Activated T-cell treated with anti-CD3 and anti-CD28 coated beads, Interleukin-2, amount 50 U/mL, for 72 hours (primary cell): ENCODE data around the gene CASP8AP2. TPM values are rescaled to one million over a fixed set of nuclear protein-coding genes. Genes with fewer than 3 reads are reported as not detected.

Experiments used
- ATAC-seq, 2 donors: fragments of 150-1000 bp; cut with Tn5 transposase; replicated peaks in 1 of 2; 2 replicates each; pipeline ENCODE4 v1.10.0; 2021; ENCODE audit warnings: moderate library complexity in 2 of 2, mild to moderate bottlenecking in 1 of 2
- DNase-seq, 2 donors: peaks; one replicate each; pipeline ENCODE4 v3.0.0; 2021 to 2022; ENCODE audit warnings: mixed read lengths in 1 of 2
- H3K27ac Mint-ChIP-seq: one replicate; pipeline ENCODE4 v1.8.0; 2022; ENCODE audit warnings: mild to moderate bottlenecking, moderate library complexity, mixed read lengths
- H3K27me3 Mint-ChIP-seq: one replicate; pipeline ENCODE4 v1.8.0; 2022; ENCODE audit warnings: low read depth, mixed read lengths
- H3K36me3 Mint-ChIP-seq, 2 donors: one replicate each; pipeline ENCODE4 v1.8.0; 2022; ENCODE audit warnings: mixed read lengths in 2 of 2, mild to moderate bottlenecking in 1 of 2; ENCODE audit not compliant: insufficient read depth in 2 of 2
- H3K4me1 Mint-ChIP-seq: one replicate; pipeline ENCODE4 v1.8.0; 2022; ENCODE audit warnings: low read depth, mixed read lengths
- H3K4me3 Mint-ChIP-seq, 2 donors: one replicate each; pipeline ENCODE4 v1.8.0; 2022; ENCODE audit warnings: mild to moderate bottlenecking in 2 of 2, mixed read lengths in 2 of 2, moderate library complexity in 2 of 2
- H3K9me3 Mint-ChIP-seq, 2 donors: one replicate each; pipeline ENCODE4 v1.8.0; 2022; ENCODE audit warnings: mixed read lengths in 2 of 2
- total RNA-seq, 2 donors: library from RNA; stranded (reverse); gene quantifications; one replicate each; pipeline ENCODE4 v1.2.3, GENCODE V29; 2022

Gene CASP8AP2
- total RNA-seq, 2 donors from 2014 or later = 27.2 to 36.1 TPM

- Mint-ChIP-seq H3K27ac (no peak overlapping the region), H3K4me1 (no peaks in the 10 kb centered on the region), H3K27me3 (no peaks in the 10 kb centered on the region), H3K9me3 (peaks cover 6 to 15% of the 10 kb centered on the region in 2 donors), H3K4me3 (no peak overlapping the region), H3K36me3 (peaks cover 9 to 10% of the 10 kb centered on the region in 2 donors)
- DNase-seq = no peak
- ATAC-seq = peak in 1 of 2 donors; percentile 18
These were observed 87.5 kb downstream of the CASP8AP2 start for GRCh38 chr6:89917216-89917615.

- no peaks in the 10 kb centered on the region for H3K4me1 Mint-ChIP-seq
- H3K4me3 Mint-ChIP-seq = no peak overlapping the region
- peak; percentile 23 to 37 for ATAC-seq
- peaks cover 9 to 10% of the 10 kb centered on the region in 2 donors for H3K36me3 Mint-ChIP-seq
- H3K9me3 Mint-ChIP-seq = peaks cover 6 to 15% of the 10 kb centered on the region in 2 donors
- H3K27ac Mint-ChIP-seq = no peak overlapping the region
- no peaks in the 10 kb centered on the region for H3K27me3 Mint-ChIP-seq
- DNase-seq = no peak
These were observed 88.2 kb downstream of the CASP8AP2 start for GRCh38 chr6:89917801-89918366.

Other genes starting within 250 kb of the CASP8AP2 start
- 10 to 100 TPM; 17.9 to 18.4 TPM for gene LYRM2, start 191.1 kb upstream of the CASP8AP2 start, total RNA-seq
- gene MDN1, start 10.1 kb upstream of the CASP8AP2 start, total RNA-seq = 10 to 100 TPM; 41.0 to 48.2 TPM
- not detected for gene GJA10, start 64.6 kb downstream of the CASP8AP2 start, total RNA-seq